CD4-positive, alpha-beta T cell (primary cell): ENCODE data around the gene CXADR. TPM values are rescaled to one million over a fixed set of nuclear protein-coding genes. Genes with fewer than 3 reads are reported as not detected.

ENCODE experiments used
- ATAC-seq: fragments of 200-7000 bp; cut with Tn5 transposase; one replicate; pipeline ENCODE4 v1.10.0; 2022; ENCODE audit warnings: mild to moderate bottlenecking; ENCODE audit not compliant: poor library complexity
- CTCF ChIA-PET: fragments of 350-600 bp; sonication (Branson Sonifier 250); formaldehyde crosslinking; loops from one replicate; lab custom pipeline; 2021; ENCODE audit warnings: antibody characterized with exemption, inconsistent platforms; lab: Charles Lee
- POLR2A ChIA-PET: fragments of 350-600 bp; sonication (Branson Sonifier 250); formaldehyde crosslinking; loops from one replicate; lab custom pipeline; 2021; ENCODE audit warnings: antibody characterized with exemption, inconsistent platforms; lab: Charles Lee
- DNase-seq, 14 experiments: peaks; one replicate each; pipeline ENCODE4 v3.0.0-alpha.2; 2013 to 2020; ENCODE audit warnings: mixed read lengths in 2 of 14
- H3K27ac ChIP-seq, 2 donors: one replicate each; pipeline versions ENCODE4 v1.5.1 to v1.7.0; 2013; ENCODE audit warnings: low read length in 2 of 2, low read depth in 1 of 2, mild to moderate bottlenecking in 1 of 2
- H3K27me3 ChIP-seq, 2 experiments: 1 replicate in 1 of 2; 2 replicates in 1 of 2; pipeline versions ENCODE4 v1.6.1 to v1.7.0; 2013; ENCODE audit warnings: low read length in 2 of 2, control low read depth in 1 of 2, mild to moderate bottlenecking in 1 of 2, moderate library complexity in 1 of 2; ENCODE audit not compliant: insufficient read depth in 2 of 2, control insufficient read depth in 1 of 2
- H3K36me3 ChIP-seq: one replicate; pipeline ENCODE4 v1.6.1; 2013; ENCODE audit warnings: low read length, control low read depth; ENCODE audit not compliant: insufficient read depth
- H3K4me1 ChIP-seq: one replicate; pipeline ENCODE4 v1.6.1; 2013; ENCODE audit warnings: low read length, control low read depth; ENCODE audit not compliant: insufficient read depth
- H3K4me3 ChIP-seq: one replicate; pipeline ENCODE4 v1.5.1; 2013; ENCODE audit warnings: mild to moderate bottlenecking, low read length, moderate library complexity
- H3K9me3 ChIP-seq, 2 experiments: 1 replicate in 1 of 2; 2 replicates in 1 of 2; pipeline versions ENCODE4 v1.6.1 to v1.7.0; 2013; ENCODE audit warnings: low read length in 2 of 2, mild to moderate bottlenecking in 2 of 2, control low read depth in 1 of 2, moderate library complexity in 1 of 2; ENCODE audit not compliant: control insufficient read depth in 1 of 2, insufficient read depth in 1 of 2
- H3K27ac Mint-ChIP-seq: one replicate; pipeline ENCODE4 v1.8.0; 2020; ENCODE audit warnings: mixed read lengths
- H3K27me3 Mint-ChIP-seq: one replicate; pipeline ENCODE4 v1.8.0; 2021; ENCODE audit warnings: mixed read lengths
- H3K36me3 Mint-ChIP-seq: one replicate; pipeline ENCODE4 v1.8.0; 2021; ENCODE audit warnings: low read depth, mixed read lengths
- H3K4me1 Mint-ChIP-seq: one replicate; pipeline ENCODE4 v1.8.0; 2021; ENCODE audit warnings: low read depth, mixed read lengths
- H3K4me3 Mint-ChIP-seq: one replicate; pipeline ENCODE4 v1.8.0; 2020; ENCODE audit warnings: mild to moderate bottlenecking, mixed read lengths
- H3K9me3 Mint-ChIP-seq: one replicate; pipeline ENCODE4 v1.8.0; 2020; ENCODE audit warnings: mixed read lengths
- CTCF ChIP-seq: fragments of 200-600 bp; IDR thresholded peaks from one replicate; pipeline ENCODE4 v1.8.0; 2022; ENCODE audit warnings: antibody characterized with exemption, mild to moderate bottlenecking
- intact Hi-C, 2 experiments: fragments of 100-400 bp; cut with DNase I in 1 of 2; cut with micrococcal nuclease in 1 of 2; formaldehyde crosslinking; loops; one replicate each; pipeline versions ENCODE4 v1.15.1 to v1.9.0; 2023 to 2025; cut with DNase I, micrococcal nuclease
- total RNA-seq, 174 experiments: library from RNA in 2 of 174; stranded (reverse) in 2 of 174; gene quantifications; one replicate each; pipeline ENCODE4 v1.2.3 and lab custom pipeline; 2021 to 2026

Gene CXADR
- total RNA-seq, 2 experiments from 2014 or later = 0.52 to 0.53 TPM

GRCh38 chr21:17495680-17496079 is 17.2 kb upstream of the CXADR start:
- Histone ChIP-seq H3K4me1 (no peaks in the 10 kb centered on the region), H3K4me3 (no peak overlapping the region), H3K27me3 (peaks cover 0 to 4% of the 10 kb centered on the region in 2 experiments), H3K36me3 (no peaks in the 10 kb centered on the region), H3K9me3 (no peaks in the 10 kb centered on the region), H3K27ac (no peak overlapping the region)
- Mint-ChIP-seq H3K9me3 (no peaks in the 10 kb centered on the region), H3K27ac (no peak overlapping the region), H3K4me3 (no peak overlapping the region), H3K4me1 (no peaks in the 10 kb centered on the region), H3K27me3 (peaks cover 35% of the 10 kb centered on the region), H3K36me3 (no peaks in the 10 kb centered on the region)
- TF ChIP-seq CTCF = no peak
- CTCF ChIA-PET = no interaction called here
- ATAC-seq = no peak
- intact Hi-C loops = no loop called here
- no peak for DNase-seq
- POLR2A ChIA-PET = no interaction called here

GRCh38 chr21:17497316-17497715 is 15.5 kb upstream of the CXADR start:
- no peak for ATAC-seq
- Mint-ChIP-seq H3K4me1 (no peaks in the 10 kb centered on the region), H3K9me3 (no peaks in the 10 kb centered on the region), H3K27ac (no peak overlapping the region), H3K36me3 (no peaks in the 10 kb centered on the region), H3K27me3 (peaks cover 45% of the 10 kb centered on the region), H3K4me3 (no peak overlapping the region)
- no peaks in the 10 kb centered on the region for H3K36me3 ChIP-seq
- intact Hi-C loops = no loop called here
- POLR2A ChIA-PET = no interaction called here
- no peak for DNase-seq
- H3K9me3 ChIP-seq = no peaks in the 10 kb centered on the region
- no peak overlapping the region for H3K4me3 ChIP-seq
- CTCF ChIA-PET = interaction anchor here (0.7 kb wide), 1 partner anchor 25 kb away, joined by 3 read pairs; no protein-coding TSS in a partner anchor
- no peaks in the 10 kb centered on the region for H3K4me1 ChIP-seq
- peaks cover 0 to 4% of the 10 kb centered on the region in 2 experiments for H3K27me3 ChIP-seq
- H3K27ac ChIP-seq = no peak overlapping the region
- no peak for TF ChIP-seq CTCF

GRCh38 chr21:17498586-17498985 is 14.3 kb upstream of the CXADR start:
- no peak overlapping the region for H3K27ac ChIP-seq
- DNase-seq (no peak), ATAC-seq (no peak)
- Mint-ChIP-seq H3K27ac (no peak overlapping the region), H3K36me3 (no peaks in the 10 kb centered on the region), H3K4me3 (no peak overlapping the region), H3K27me3 (peaks cover 42% of the 10 kb centered on the region), H3K9me3 (no peaks in the 10 kb centered on the region), H3K4me1 (no peaks in the 10 kb centered on the region)
- intact Hi-C loops = no loop called here
- H3K9me3 ChIP-seq = no peaks in the 10 kb centered on the region
- ChIA-PET POLR2A (no interaction called here), CTCF (no interaction called here)
- peaks cover 0 to 4% of the 10 kb centered on the region in 2 experiments for H3K27me3 ChIP-seq
- H3K36me3 ChIP-seq = no peaks in the 10 kb centered on the region
- TF ChIP-seq CTCF = no peak
- no peaks in the 10 kb centered on the region for H3K4me1 ChIP-seq
- no peak overlapping the region for H3K4me3 ChIP-seq
